Activated CD8-positive, alpha-beta T cell treated with anti-CD3 and anti-CD28 coated beads for 36 hours (primary cell): ENCODE data around the gene LRRC72. TPM values are rescaled to one million over a fixed set of nuclear protein-coding genes. Genes with fewer than 3 reads are reported as not detected.

ENCODE experiments used
- ATAC-seq: fragments of 200-7000 bp; cut with Tn5 transposase; one replicate; pipeline ENCODE4 v1.10.0; 2021; ENCODE audit warnings: mild to moderate bottlenecking, moderate library complexity
- CTCF ChIA-PET: fragments of 350-600 bp; sonication (Branson Sonifier 250); formaldehyde crosslinking; loops from one replicate; lab custom pipeline; 2021; ENCODE audit warnings: antibody characterized with exemption; lab: Charles Lee
- POLR2A ChIA-PET: fragments of 350-600 bp; sonication (Branson Sonifier 250); formaldehyde crosslinking; loops from one replicate; lab custom pipeline; 2021; ENCODE audit warnings: antibody characterized with exemption; lab: Charles Lee
- DNase-seq: peaks from one replicate; pipeline ENCODE4 v3.0.0-alpha.2; 2020
- H3K27ac Mint-ChIP-seq: one replicate; pipeline ENCODE4 v1.8.0; 2021; ENCODE audit warnings: mild to moderate bottlenecking, mixed read lengths
- H3K27me3 Mint-ChIP-seq: one replicate; pipeline ENCODE4 v1.8.0; 2021; ENCODE audit warnings: mixed read lengths
- H3K36me3 Mint-ChIP-seq: one replicate; pipeline ENCODE4 v1.8.0; 2021; ENCODE audit warnings: low read depth, mixed read lengths
- H3K4me1 Mint-ChIP-seq: one replicate; pipeline ENCODE4 v1.8.0; 2021; ENCODE audit warnings: low read depth, mixed read lengths
- H3K4me3 Mint-ChIP-seq: one replicate; pipeline ENCODE4 v1.8.0; 2021; ENCODE audit warnings: mild to moderate bottlenecking, moderate library complexity, mixed read lengths
- H3K9me3 Mint-ChIP-seq: one replicate; pipeline ENCODE4 v1.8.0; 2021; ENCODE audit warnings: mixed read lengths
- CTCF ChIP-seq: fragments of 200-600 bp; IDR thresholded peaks from one replicate; pipeline ENCODE4 v1.8.0; 2022; ENCODE audit warnings: antibody characterized with exemption, mild to moderate bottlenecking
- intact Hi-C: fragments of 100-400 bp; cut with micrococcal nuclease; formaldehyde crosslinking; loops from one replicate; pipeline ENCODE4 v1.10.0; 2022
- total RNA-seq, 2 experiments: library from RNA; stranded (reverse); gene quantifications; one replicate each; pipeline ENCODE4 v1.2.3, GENCODE V29; 2021

LRRC72 gene
- total RNA-seq, 2 experiments from 2014 or later, result not detected

GRCh38 chr7:16599860-16600259, 73.2 kb downstream of the LRRC72 start:
- DNase-seq, result no peak
- Mint-ChIP-seq H3K27ac (no peak overlapping the region), H3K9me3 (no peaks in the 10 kb centered on the region), H3K36me3 (peaks cover 24% of the 10 kb centered on the region), H3K4me1 (no peaks in the 10 kb centered on the region), H3K27me3 (no peaks in the 10 kb centered on the region), H3K4me3 (no peak overlapping the region)
- POLR2A ChIA-PET, result no interaction called here
- intact Hi-C loops, result no loop called here
- ATAC-seq, result no peak
- TF ChIP-seq CTCF, result no peak
- CTCF ChIA-PET, result interaction anchor here (1.7 kb wide), 1 partner anchor 35 kb away, joined by 5 read pairs; no protein-coding TSS in a partner anchor

DNA sequence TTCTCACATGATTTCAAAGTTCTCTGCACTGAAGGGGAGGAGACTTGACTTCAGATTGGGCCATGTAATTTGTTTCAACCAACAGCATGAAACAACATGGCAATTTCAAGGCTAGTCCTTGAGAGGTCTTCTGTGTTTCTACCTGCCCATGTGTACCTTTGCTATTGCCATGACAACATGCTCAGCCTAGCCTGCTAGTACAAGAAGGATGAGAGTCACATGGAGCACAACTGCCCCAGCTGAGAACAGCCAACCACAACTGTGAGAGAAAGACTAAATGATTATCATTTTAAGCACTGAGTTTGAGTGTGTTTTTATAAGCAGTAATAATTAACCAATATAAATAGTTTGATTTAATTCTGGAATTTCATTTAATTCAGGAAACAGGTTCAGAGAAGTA, 77.0 kb downstream of the LRRC72 start:
- CTCF ChIA-PET, result interaction anchor here (0.8 kb wide), 1 partner anchor 92 kb away, joined by 4 read pairs; no protein-coding TSS in a partner anchor
- no peak overlapping the region for H3K27ac Mint-ChIP-seq

DNA sequence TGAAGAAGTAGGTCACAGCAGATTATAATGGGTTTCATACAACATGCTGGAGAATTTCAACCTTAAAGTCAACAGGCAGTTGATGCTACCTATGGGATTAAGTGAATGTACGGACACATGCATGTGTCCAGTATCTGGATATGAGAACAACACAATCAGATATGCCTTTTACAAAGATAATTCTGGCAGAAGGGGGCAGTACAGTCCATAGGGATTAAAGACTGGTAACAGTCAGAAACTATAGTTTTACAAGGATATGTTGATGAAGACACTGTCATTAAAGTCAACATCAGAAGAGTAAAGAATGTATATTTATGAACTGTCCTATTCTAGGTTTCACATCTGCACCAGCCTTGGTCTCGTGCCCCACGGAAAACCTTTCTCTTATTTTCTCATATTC, 77.4 kb downstream of the LRRC72 start:
- Mint-ChIP-seq H3K27me3 (no peaks in the 10 kb centered on the region), H3K9me3 (no peaks in the 10 kb centered on the region), H3K27ac (no peak overlapping the region), H3K4me3 (no peak overlapping the region), H3K36me3 (peaks cover 25% of the 10 kb centered on the region), H3K4me1 (no peaks in the 10 kb centered on the region)
- no peak for DNase-seq
- CTCF ChIA-PET, result no interaction called here
- no peak for TF ChIP-seq CTCF
- ATAC-seq, result no peak
- intact Hi-C loops, result no loop called here
- POLR2A ChIA-PET, result no interaction called here

More for the DNA sequence above, 77.0 kb downstream of the LRRC72 start:
- Mint-ChIP-seq H3K4me1 (no peaks in the 10 kb centered on the region), H3K27me3 (no peaks in the 10 kb centered on the region), H3K9me3 (no peaks in the 10 kb centered on the region), H3K4me3 (no peak overlapping the region), H3K36me3 (peaks cover 25% of the 10 kb centered on the region)
- no peak for ATAC-seq
- POLR2A ChIA-PET, result no interaction called here
- DNase-seq, result no peak
- intact Hi-C loops, result no loop called here
- no peak for TF ChIP-seq CTCF

DNA sequence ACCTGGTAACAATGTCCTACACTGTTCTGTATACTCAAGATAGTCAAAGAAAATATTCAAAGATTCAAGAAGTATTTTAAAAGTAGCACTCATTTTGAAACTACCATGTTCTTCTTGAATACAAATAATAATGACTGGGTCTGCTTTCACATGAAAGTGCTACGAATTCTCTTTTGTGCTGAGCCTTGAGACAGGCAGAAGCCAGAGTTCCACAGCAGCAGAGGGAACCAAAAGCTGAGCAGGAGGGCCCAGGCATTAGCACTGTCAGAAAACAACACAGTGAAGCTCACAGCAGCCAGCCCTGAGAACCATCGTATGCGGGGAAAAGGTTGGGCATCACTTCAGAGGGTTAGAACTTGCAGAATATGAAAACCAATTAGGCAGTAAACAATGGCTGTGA, 80.1 kb downstream of the LRRC72 start:
- ChIA-PET POLR2A (no interaction called here), CTCF (no interaction called here)
- H3K36me3 Mint-ChIP-seq, result peaks cover 15% of the 10 kb centered on the region
- ATAC-seq (no peak), DNase-seq (no peak)
- H3K27me3 Mint-ChIP-seq, result no peaks in the 10 kb centered on the region
- peaks cover 2% of the 10 kb centered on the region for H3K4me1 Mint-ChIP-seq
- H3K4me3 Mint-ChIP-seq, result no peak overlapping the region
- no peak for TF ChIP-seq CTCF
- no peak overlapping the region for H3K27ac Mint-ChIP-seq
- intact Hi-C loops, result no loop called here
- no peaks in the 10 kb centered on the region for H3K9me3 Mint-ChIP-seq

DNA sequence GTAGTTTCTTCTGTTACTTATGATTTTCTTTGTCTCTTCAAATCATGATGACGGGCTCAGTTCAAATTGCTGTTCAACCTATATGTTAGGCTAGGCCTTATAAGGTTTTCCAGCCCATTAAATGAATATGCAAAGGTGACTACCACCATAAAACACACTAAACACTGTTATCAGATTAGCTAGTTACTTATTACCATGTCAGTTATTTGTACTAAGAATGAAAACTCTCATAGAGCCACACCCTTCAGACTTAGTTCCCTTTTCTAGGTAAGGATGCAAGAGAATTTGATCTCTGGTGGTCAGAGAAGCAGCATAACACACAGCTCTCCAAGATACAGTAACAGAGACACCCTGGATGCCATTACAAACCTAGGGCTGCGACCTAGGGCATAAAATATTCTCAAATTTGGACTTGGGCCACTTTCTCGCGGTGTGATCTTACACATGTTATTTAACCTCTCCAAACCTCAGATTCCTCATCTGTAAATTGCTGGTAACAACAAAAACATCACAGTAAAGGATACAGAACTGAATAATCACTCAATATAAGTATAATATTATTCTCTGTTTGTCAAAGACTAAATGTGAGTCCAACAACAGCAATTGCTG, 83.3 kb downstream of the LRRC72 start:
- no peak overlapping the region for H3K4me3 Mint-ChIP-seq
- H3K9me3 Mint-ChIP-seq, result no peaks in the 10 kb centered on the region
- ChIA-PET POLR2A (interaction anchor here (0.6 to 1.7 kb wide), 2 partner anchors 10 to 106 kb away, joined by 5 read pairs; no protein-coding TSS in a partner anchor), CTCF (interaction anchor here (1.0 kb wide), 1 partner anchor 66 kb away, joined by 3 read pairs; no protein-coding TSS in a partner anchor)
- ATAC-seq (no peak), DNase-seq (no peak)
- no peaks in the 10 kb centered on the region for H3K27me3 Mint-ChIP-seq
- TF ChIP-seq CTCF, result no peak
- peaks cover 5% of the 10 kb centered on the region for H3K4me1 Mint-ChIP-seq
- no peak overlapping the region for H3K27ac Mint-ChIP-seq
- peaks cover 10% of the 10 kb centered on the region for H3K36me3 Mint-ChIP-seq
- intact Hi-C loops, result no loop called here
